ENCODE measurements around the gene COL5A2. TPM values are rescaled to one million over a fixed set of nuclear protein-coding genes. Genes with fewer than 3 reads are reported as not detected.

Gene COL5A2
- total RNA-seq, 2 experiments from 2014 or later, result 0.32 to 0.50 TPM

- ChIA-PET CTCF (interaction anchor here (0.9 to 1.4 kb wide), 2 partner anchors 39 to 203 kb away, joined by 3 to 5 read pairs; no protein-coding TSS in a partner anchor), POLR2A (no interaction called here)
- H3K9me3 Mint-ChIP-seq (ENCODE audit: low read depth), result no peaks in the 10 kb centered on the region
- H3K27ac Mint-ChIP-seq, result no peak overlapping the region
- no peak for DNase-seq
- intact Hi-C loops (cut with DNase I, micrococcal nuclease), result no loop called here
- peaks cover 23% of the 10 kb centered on the region for H3K4me1 Mint-ChIP-seq
- no peaks in the 10 kb centered on the region for H3K27me3 Mint-ChIP-seq
- no peaks in the 10 kb centered on the region for H3K36me3 Mint-ChIP-seq (ENCODE audit: low read depth)
- no peak overlapping the region for H3K4me3 Mint-ChIP-seq
- ATAC-seq, result no peak
Measured at GRCh38 chr2:189208254-189208653, 28.7 kb upstream of the COL5A2 start.

GRCh38 chr2:189204322-189204941 is 24.9 kb upstream of the COL5A2 start:
- ChIA-PET CTCF (interaction anchor here (0.6 kb wide), 1 partner anchor 75 kb away, joined by 3 read pairs; no protein-coding TSS in a partner anchor), POLR2A (no interaction called here)
- DNase-seq (no peak), ATAC-seq (no peak)
- H3K36me3 Mint-ChIP-seq (ENCODE audit: low read depth), result no peaks in the 10 kb centered on the region
- H3K27ac Mint-ChIP-seq, result peak overlapping the region; percentile 40
- no peak overlapping the region for H3K4me3 Mint-ChIP-seq
- intact Hi-C loops (cut with DNase I, micrococcal nuclease), result no loop called here
- H3K4me1 Mint-ChIP-seq, result peaks cover 12% of the 10 kb centered on the region
- no peaks in the 10 kb centered on the region for H3K27me3 Mint-ChIP-seq
- H3K9me3 Mint-ChIP-seq (ENCODE audit: low read depth), result no peaks in the 10 kb centered on the region

- no peak for ATAC-seq
- Mint-ChIP-seq H3K27ac (no peak overlapping the region), H3K9me3 (ENCODE audit: low read depth) (no peaks in the 10 kb centered on the region), H3K36me3 (ENCODE audit: low read depth) (no peaks in the 10 kb centered on the region), H3K4me1 (peaks cover 12% of the 10 kb centered on the region), H3K27me3 (no peaks in the 10 kb centered on the region), H3K4me3 (no peak overlapping the region)
- intact Hi-C loops (cut with DNase I, micrococcal nuclease), result no loop called here
- no peak for DNase-seq
- ChIA-PET CTCF (no interaction called here), POLR2A (no interaction called here)
Measured at GRCh38 chr2:189203177-189203799, 23.7 kb upstream of the COL5A2 start.

GRCh38 chr2:189199797-189200196 is 20.2 kb upstream of the COL5A2 start:
- intact Hi-C loops (cut with DNase I, micrococcal nuclease), result no loop called here
- H3K27me3 Mint-ChIP-seq, result peaks cover 2% of the 10 kb centered on the region
- CTCF ChIA-PET, result interaction anchor here (0.7 kb wide), 1 partner anchor 175 kb away, joined by 3 read pairs; no protein-coding TSS in a partner anchor
- peaks cover 3% of the 10 kb centered on the region for H3K9me3 Mint-ChIP-seq (ENCODE audit: low read depth)
- H3K4me1 Mint-ChIP-seq, result peaks cover 8% of the 10 kb centered on the region
- no peak for ATAC-seq
- POLR2A ChIA-PET, result no interaction called here
- no peak for DNase-seq
- no peaks in the 10 kb centered on the region for H3K36me3 Mint-ChIP-seq (ENCODE audit: low read depth)
- no peak overlapping the region for H3K27ac Mint-ChIP-seq
- no peak overlapping the region for H3K4me3 Mint-ChIP-seq

GRCh38 chr2:189192766-189193165 is 13.2 kb upstream of the COL5A2 start:
- POLR2A ChIA-PET, result no interaction called here
- CTCF ChIA-PET, result no interaction called here
- Mint-ChIP-seq H3K27me3 (peaks cover 2% of the 10 kb centered on the region), H3K4me1 (no peaks in the 10 kb centered on the region), H3K9me3 (ENCODE audit: low read depth) (peaks cover 3% of the 10 kb centered on the region), H3K36me3 (ENCODE audit: low read depth) (no peaks in the 10 kb centered on the region), H3K4me3 (no peak overlapping the region), H3K27ac (no peak overlapping the region)
- DNase-seq, result no peak
- ATAC-seq, result no peak
- intact Hi-C loops (cut with DNase I, micrococcal nuclease), result no loop called here

- ChIA-PET CTCF (no interaction called here), POLR2A (no interaction called here)
- no peak for ATAC-seq
- Mint-ChIP-seq H3K27ac (no peak overlapping the region), H3K9me3 (ENCODE audit: low read depth) (peaks cover 3% of the 10 kb centered on the region), H3K4me1 (no peaks in the 10 kb centered on the region), H3K27me3 (peaks cover 2% of the 10 kb centered on the region), H3K36me3 (ENCODE audit: low read depth) (no peaks in the 10 kb centered on the region), H3K4me3 (no peak overlapping the region)
- intact Hi-C loops (cut with DNase I, micrococcal nuclease), result no loop called here
- DNase-seq, result no peak
Measured at GRCh38 chr2:189191766-189192165, 12.2 kb upstream of the COL5A2 start.

- POLR2A ChIA-PET, result no interaction called here
- Mint-ChIP-seq H3K9me3 (ENCODE audit: low read depth) (peaks cover 3% of the 10 kb centered on the region), H3K27me3 (peaks cover 2% of the 10 kb centered on the region), H3K27ac (no peak overlapping the region), H3K4me1 (no peaks in the 10 kb centered on the region), H3K36me3 (ENCODE audit: low read depth) (no peaks in the 10 kb centered on the region), H3K4me3 (no peak overlapping the region)
- CTCF ChIA-PET, result no interaction called here
- ATAC-seq (no peak), DNase-seq (no peak)
- intact Hi-C loops (cut with DNase I, micrococcal nuclease), result no loop called here
Measured at GRCh38 chr2:189190685-189191084, 11.1 kb upstream of the COL5A2 start.

GRCh38 chr2:189188115-189188805 is 8.7 kb upstream of the COL5A2 start:
- Mint-ChIP-seq H3K27ac (no peak overlapping the region), H3K4me3 (no peak overlapping the region), H3K4me1 (no peaks in the 10 kb centered on the region), H3K9me3 (ENCODE audit: low read depth) (no peaks in the 10 kb centered on the region), H3K36me3 (ENCODE audit: low read depth) (no peaks in the 10 kb centered on the region), H3K27me3 (no peaks in the 10 kb centered on the region)
- POLR2A ChIA-PET, result no interaction called here
- DNase-seq, result no peak
- ATAC-seq, result no peak
- intact Hi-C loops (cut with DNase I, micrococcal nuclease), result no loop called here
- CTCF ChIA-PET, result no interaction called here

- CTCF ChIA-PET, result interaction anchor here (0.6 to 1.3 kb wide), 2 partner anchors 12 to 43 kb away, joined by 3 to 4 read pairs; no protein-coding TSS in a partner anchor
- no peak for ATAC-seq
- H3K36me3 Mint-ChIP-seq (ENCODE audit: low read depth), result no peaks in the 10 kb centered on the region
Measured at GRCh38 chr2:189183170-189183569, 3.6 kb upstream of the COL5A2 start.

GRCh38 chr2:189181706-189182105 is 2.1 kb upstream of the COL5A2 start:
- no peak overlapping the region for H3K4me3 Mint-ChIP-seq
- CTCF ChIA-PET, result no interaction called here
- H3K27me3 Mint-ChIP-seq, result peaks cover 10% of the 10 kb centered on the region
- no peak for ATAC-seq
- H3K36me3 Mint-ChIP-seq (ENCODE audit: low read depth), result no peaks in the 10 kb centered on the region
- H3K9me3 Mint-ChIP-seq (ENCODE audit: low read depth), result no peaks in the 10 kb centered on the region
- POLR2A ChIA-PET, result no interaction called here
- intact Hi-C loops (cut with DNase I, micrococcal nuclease), result no loop called here
- DNase-seq, result no peak
- peaks cover 14% of the 10 kb centered on the region for H3K4me1 Mint-ChIP-seq
- no peak overlapping the region for H3K27ac Mint-ChIP-seq

More at GRCh38 chr2:189183170-189183569, 3.6 kb upstream of the COL5A2 start:
- intact Hi-C loops (cut with DNase I, micrococcal nuclease), result no loop called here
- Mint-ChIP-seq H3K4me1 (peaks cover 14% of the 10 kb centered on the region), H3K4me3 (no peak overlapping the region), H3K27ac (no peak overlapping the region), H3K9me3 (ENCODE audit: low read depth) (no peaks in the 10 kb centered on the region), H3K27me3 (peaks cover 10% of the 10 kb centered on the region)
- POLR2A ChIA-PET, result no interaction called here
- DNase-seq, result no peak

GRCh38 chr2:189178726-189179569 is 613 bp downstream of the COL5A2 start:
- H3K27me3 Mint-ChIP-seq, result peaks cover 10% of the 10 kb centered on the region
- CTCF ChIA-PET, result interaction anchor here (0.7 to 1.3 kb wide), 6 partner anchors 44 to 279 kb away, joined by 3 to 4 read pairs (median 3); no protein-coding TSS in a partner anchor
- POLR2A ChIA-PET, result no interaction called here
- no peak overlapping the region for H3K27ac Mint-ChIP-seq
- H3K4me1 Mint-ChIP-seq, result peaks cover 14% of the 10 kb centered on the region
- ATAC-seq (no peak), DNase-seq (no peak)
- H3K36me3 Mint-ChIP-seq (ENCODE audit: low read depth), result no peaks in the 10 kb centered on the region
- H3K9me3 Mint-ChIP-seq (ENCODE audit: low read depth), result no peaks in the 10 kb centered on the region
- H3K4me3 Mint-ChIP-seq, result peak overlapping the region; percentile 22
- intact Hi-C loops (cut with DNase I, micrococcal nuclease), result no loop called here

Measured in activated CD4-positive, alpha-beta T cell treated with anti-CD3 and anti-CD28 coated beads for 36 hours (primary cell).